HCT116 (cell line): ENCODE results near the gene GNA12. TPM values are rescaled to one million over a fixed set of nuclear protein-coding genes. Genes with fewer than 3 reads are reported as not detected.

Source experiments
- ATAC-seq: fragments of 200-7000 bp; cut with Tn5 transposase; 2 replicates; pipeline ENCODE4 v1.9.1; 2020; ENCODE audit warnings: mild to moderate bottlenecking, moderate library complexity
- BruUV-seq: library from RNA; stranded (reverse); fragments of 400-500 nt; replicated peaks from 2 replicates; lab custom pipeline; 2021; lab: Mats Ljungman, UMichigan
- CTCF ChIA-PET: fragments of 300-600 bp; sonication (Branson Sonifier 250); formaldehyde crosslinking; loops from one replicate; lab custom pipeline; 2021; ENCODE audit warnings: antibody characterized with exemption; lab: Charles Lee
- POLR2A ChIA-PET: fragments of 300-600, 350-600 bp; sonication (Branson Sonifier 250); formaldehyde crosslinking; loops from one replicate; lab custom pipeline; 2021; ENCODE audit warnings: antibody characterized with exemption; lab: Charles Lee
- RAD21 ChIA-PET, 2 experiments: fragments of 300-600 bp; sonication (Branson Sonifier 250); formaldehyde crosslinking; loops; one replicate each; lab custom pipeline; 2023; ENCODE audit warnings: low total read pairs in 2 of 2; ENCODE audit not compliant: uncharacterized antibody in 2 of 2, unreplicated experiment in 2 of 2, low non-redundant PET in 1 of 2; lab: Charles Lee
- DNase-seq: peaks from one replicate; pipeline ENCODE4 v3.0.0-alpha.2; 2010; ENCODE audit warnings: low read depth, low spot score
- H2AFZ ChIP-seq: fragments of 200-600 bp; shearing (Covaris generic), sonication (generic); 2 replicates; pipeline ENCODE4 v1.6.1; 2017; ENCODE audit warnings: low read depth, mixed run types, mixed read lengths, antibody characterized with exemption, low read length; ENCODE audit not compliant: poor library complexity, severe bottlenecking
- H3K27ac ChIP-seq: 2 replicates; pipeline ENCODE4 v1.5.1; 2012; ENCODE audit warnings: low read depth, low read length
- H3K27me3 ChIP-seq: fragments of 200-600 bp; sonication (generic); 2 replicates; pipeline ENCODE4 v1.6.1; 2016; ENCODE audit warnings: mixed run types, low read length, mixed read lengths; ENCODE audit not compliant: insufficient read depth
- H3K36me3 ChIP-seq, 2 experiments: fragments of 200-500 bp in 1 of 2; fragments of 200-600 bp in 1 of 2; sonication (Bioruptor generic) in 1 of 2; sonication (generic) in 1 of 2; 2 replicates each; pipeline versions ENCODE4 v1.5.1 to v1.6.1; 2014 to 2016; ENCODE audit warnings: low read length in 2 of 2, inconsistent platforms in 1 of 2, mixed read lengths in 1 of 2, mixed run types in 1 of 2; ENCODE audit not compliant: insufficient read depth in 2 of 2, control insufficient read depth in 1 of 2
- H3K4me1 ChIP-seq, 2 experiments: fragments of 200-600 bp in 1 of 2; sonication (generic) in 1 of 2; 2 replicates each; pipeline versions ENCODE4 v1.5.1 to v1.6.1; 2012 to 2017; ENCODE audit warnings: low read length in 2 of 2, inconsistent platforms in 1 of 2, mild to moderate bottlenecking in 1 of 2, mixed read lengths in 1 of 2, mixed run types in 1 of 2, moderate library complexity in 1 of 2; ENCODE audit not compliant: insufficient read depth in 2 of 2, control insufficient read depth in 1 of 2
- H3K4me2 ChIP-seq: fragments of 200-600 bp; sonication (generic); 2 replicates; pipeline ENCODE4 v1.6.1; 2017; ENCODE audit warnings: mixed run types, low read length, mixed read lengths
- H3K4me3 ChIP-seq, 2 experiments: fragments of 200-600 bp in 1 of 2; sonication (generic) in 1 of 2; replicated peaks in 1 of 2; 2 replicates each; pipeline ENCODE4 v1.5.1; 2011 to 2016; ENCODE audit warnings: low read length in 2 of 2, control low read depth in 1 of 2, low read depth in 1 of 2, mild to moderate bottlenecking in 1 of 2, mixed read lengths in 1 of 2, mixed run types in 1 of 2
- H3K79me2 ChIP-seq: fragments of 200-600 bp; sonication (generic); 2 replicates; pipeline ENCODE4 v1.6.1; 2017; ENCODE audit warnings: mild to moderate bottlenecking, mixed run types, low read length, moderate library complexity, mixed read lengths; ENCODE audit not compliant: insufficient read depth
- H3K9ac ChIP-seq: fragments of 200-600 bp; sonication (generic); 2 replicates; pipeline ENCODE4 v1.6.1; 2016; ENCODE audit warnings: low read length, mixed read lengths
- H3K9me2 ChIP-seq: fragments of 200-600 bp; sonication (generic), shearing (Covaris generic); 2 replicates; pipeline ENCODE4 v1.6.1; 2017; ENCODE audit warnings: mixed run types, mild to moderate bottlenecking, moderate library complexity; ENCODE audit not compliant: insufficient read depth
- H3K9me3 ChIP-seq, 2 experiments: fragments of 200-500 bp in 1 of 2; fragments of 200-600 bp in 1 of 2; sonication (Bioruptor generic) in 1 of 2; sonication (generic) in 1 of 2; 2 replicates each; pipeline ENCODE4 v1.6.1; 2014 to 2017; ENCODE audit warnings: low read length in 2 of 2, mixed read lengths in 2 of 2, inconsistent platforms in 1 of 2, low read depth in 1 of 2, mild to moderate bottlenecking in 1 of 2, mixed run types in 1 of 2, moderate library complexity in 1 of 2; ENCODE audit not compliant: control insufficient read depth in 1 of 2, insufficient read depth in 1 of 2
- H4K20me1 ChIP-seq: fragments of 200-600 bp; sonication (generic), shearing (Covaris generic); 2 replicates; pipeline ENCODE4 v1.6.1; 2017; ENCODE audit warnings: mixed run types, mild to moderate bottlenecking, moderate library complexity; ENCODE audit not compliant: insufficient read depth
- CBX3 ChIP-seq: IDR thresholded peaks from 2 replicates; pipeline ENCODE4 v1.6.1; 2012; ENCODE audit warnings: low read depth
- CEBPB ChIP-seq: IDR thresholded peaks from 2 replicates; pipeline ENCODE4 v1.6.1; 2012; ENCODE audit warnings: low read depth
- EGR1 ChIP-seq: IDR thresholded peaks from 2 replicates; pipeline ENCODE4 v1.6.1; 2012; ENCODE audit warnings: low read depth
- ELF1 ChIP-seq: IDR thresholded peaks from 2 replicates; pipeline ENCODE4 v1.6.1; 2012; ENCODE audit warnings: low read depth, borderline replicate concordance
- EZH2 ChIP-seq: fragments of 200-600 bp; sonication (generic); IDR thresholded peaks from 2 replicates; pipeline ENCODE4 v1.6.1; 2017; ENCODE audit warnings: antibody characterized with exemption, mixed run types
- EZH2phosphoT487 ChIP-seq: fragments of 200-600 bp; IDR thresholded peaks from 2 replicates; pipeline ENCODE4 v1.6.1; 2018; ENCODE audit warnings: antibody characterized with exemption, borderline replicate concordance
- FOSL1 ChIP-seq: IDR thresholded peaks from 2 replicates; pipeline ENCODE4 v1.6.1; 2012; ENCODE audit warnings: low read depth
- JUND ChIP-seq: IDR thresholded peaks from 2 replicates; pipeline ENCODE4 v1.6.1; 2012
- POLR2A ChIP-seq: IDR thresholded peaks from 2 replicates; pipeline ENCODE4 v1.7.0; 2011; ENCODE audit warnings: borderline replicate concordance; ENCODE audit not compliant: insufficient read depth, insufficient read length; ENCODE audit errors: extremely low read depth
- RAD21 ChIP-seq: IDR thresholded peaks from 2 replicates; pipeline ENCODE4 v1.6.1; 2012; ENCODE audit warnings: low read depth, mild to moderate bottlenecking
- SP1 ChIP-seq: IDR thresholded peaks from 2 replicates; pipeline ENCODE4 v1.6.1; 2012; ENCODE audit warnings: low read depth
- SRF ChIP-seq: IDR thresholded peaks from 2 replicates; pipeline ENCODE4 v1.6.1; 2012; ENCODE audit warnings: low read depth
- TCF7L2 ChIP-seq: IDR thresholded peaks from 2 replicates; pipeline ENCODE4 v1.7.0; 2011; ENCODE audit warnings: borderline replicate concordance, inconsistent platforms; ENCODE audit not compliant: insufficient read depth, insufficient read length; ENCODE audit errors: extremely low read depth
- ZFX ChIP-seq: fragments of 450-650 bp; IDR thresholded peaks from 2 replicates; pipeline ENCODE4 v1.6.1; 2017
- ZNF274 ChIP-seq: fragments of 200-500 bp; sonication (Bioruptor generic); IDR thresholded peaks from 2 replicates; pipeline ENCODE4 v1.6.1; 2014; ENCODE audit warnings: mild to moderate bottlenecking, low read depth, low read length, inconsistent platforms
- intact Hi-C: fragments of 100-400 bp; cut with micrococcal nuclease; formaldehyde crosslinking; loops from 2 replicates; pipeline ENCODE4 v1.10.0; 2022
- total RNA-seq: library from RNA; stranded (reverse); gene quantifications from one replicate; pipeline ENCODE4 v1.2.1, GENCODE V29; 2021; ENCODE audit not compliant: unreplicated experiment
- TF ChIP-seq, protein P1 (sequence below): IDR thresholded peaks from 2 replicates; pipeline ENCODE4 v1.6.1; 2012
- TF ChIP-seq, protein P2 (sequence below): IDR thresholded peaks from 2 replicates; pipeline ENCODE4 v1.6.1; 2012; ENCODE audit warnings: low read depth

GNA12 gene
- total RNA-seq, 1 experiment from 2014 or later, result 32.6 TPM

DNA sequence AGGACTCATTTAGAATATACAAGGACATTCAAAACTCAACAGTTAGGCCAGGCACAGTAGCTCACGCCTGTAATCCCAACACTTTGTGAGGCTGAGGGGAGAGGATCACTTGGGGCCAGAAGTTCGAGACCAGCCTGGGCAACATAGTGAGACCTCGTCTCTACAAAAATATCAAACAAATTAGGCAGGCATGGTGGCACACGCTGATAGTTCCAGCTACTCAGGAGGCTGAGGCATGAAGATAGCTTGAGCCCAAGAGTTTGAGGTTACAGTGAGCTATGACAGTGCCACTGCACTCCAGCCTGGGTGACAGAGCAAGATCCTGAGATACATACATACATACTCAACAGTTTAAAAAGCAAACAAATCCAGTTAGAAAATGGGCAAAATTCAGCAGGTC lies 44.9 kb downstream of the GNA12 start:
- H3K4me2 ChIP-seq, result no peak overlapping the region
- H3K27me3 ChIP-seq, result no peaks in the 10 kb centered on the region
- no peaks in the 10 kb centered on the region for H3K9me2 ChIP-seq
- H3K4me3 ChIP-seq, result no peak overlapping the region
- peaks cover 8% of the 10 kb centered on the region; the same call in 1 of the 2 replicates for H4K20me1 ChIP-seq
- H3K27ac ChIP-seq, result no peak overlapping the region
- ChIA-PET RAD21 (no interaction called here), CTCF (no interaction called here)
- peaks cover 20 to 26% of the 10 kb centered on the region in 2 experiments for H3K4me1 ChIP-seq
- no peak for ATAC-seq
- peaks cover under 1 to 2% of the 10 kb centered on the region in 2 experiments; a peak in 1 of 4 replicates for H3K36me3 ChIP-seq
- no peak for TF ChIP-seq ZFX
- TF ChIP-seq ELF1, result no peak
- TF ChIP-seq CEBPB, result no peak
- TF ChIP-seq EZH2phosphoT487, result no peak
- no peak for TF ChIP-seq EZH2
- TF ChIP-seq, protein P1, sequence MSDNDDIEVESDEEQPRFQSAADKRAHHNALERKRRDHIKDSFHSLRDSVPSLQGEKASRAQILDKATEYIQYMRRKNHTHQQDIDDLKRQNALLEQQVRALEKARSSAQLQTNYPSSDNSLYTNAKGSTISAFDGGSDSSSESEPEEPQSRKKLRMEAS, result no peak
- no peak for TF ChIP-seq RAD21
- no peak for TF ChIP-seq ZNF274
- no peak for TF ChIP-seq SRF
- TF ChIP-seq POLR2A, result no peak
- TF ChIP-seq EGR1, result no peak
- TF ChIP-seq JUND, result no peak
- TF ChIP-seq TCF7L2, result no peak
- TF ChIP-seq FOSL1, result no peak
- TF ChIP-seq CBX3, result no peak
- TF ChIP-seq, protein P2, sequence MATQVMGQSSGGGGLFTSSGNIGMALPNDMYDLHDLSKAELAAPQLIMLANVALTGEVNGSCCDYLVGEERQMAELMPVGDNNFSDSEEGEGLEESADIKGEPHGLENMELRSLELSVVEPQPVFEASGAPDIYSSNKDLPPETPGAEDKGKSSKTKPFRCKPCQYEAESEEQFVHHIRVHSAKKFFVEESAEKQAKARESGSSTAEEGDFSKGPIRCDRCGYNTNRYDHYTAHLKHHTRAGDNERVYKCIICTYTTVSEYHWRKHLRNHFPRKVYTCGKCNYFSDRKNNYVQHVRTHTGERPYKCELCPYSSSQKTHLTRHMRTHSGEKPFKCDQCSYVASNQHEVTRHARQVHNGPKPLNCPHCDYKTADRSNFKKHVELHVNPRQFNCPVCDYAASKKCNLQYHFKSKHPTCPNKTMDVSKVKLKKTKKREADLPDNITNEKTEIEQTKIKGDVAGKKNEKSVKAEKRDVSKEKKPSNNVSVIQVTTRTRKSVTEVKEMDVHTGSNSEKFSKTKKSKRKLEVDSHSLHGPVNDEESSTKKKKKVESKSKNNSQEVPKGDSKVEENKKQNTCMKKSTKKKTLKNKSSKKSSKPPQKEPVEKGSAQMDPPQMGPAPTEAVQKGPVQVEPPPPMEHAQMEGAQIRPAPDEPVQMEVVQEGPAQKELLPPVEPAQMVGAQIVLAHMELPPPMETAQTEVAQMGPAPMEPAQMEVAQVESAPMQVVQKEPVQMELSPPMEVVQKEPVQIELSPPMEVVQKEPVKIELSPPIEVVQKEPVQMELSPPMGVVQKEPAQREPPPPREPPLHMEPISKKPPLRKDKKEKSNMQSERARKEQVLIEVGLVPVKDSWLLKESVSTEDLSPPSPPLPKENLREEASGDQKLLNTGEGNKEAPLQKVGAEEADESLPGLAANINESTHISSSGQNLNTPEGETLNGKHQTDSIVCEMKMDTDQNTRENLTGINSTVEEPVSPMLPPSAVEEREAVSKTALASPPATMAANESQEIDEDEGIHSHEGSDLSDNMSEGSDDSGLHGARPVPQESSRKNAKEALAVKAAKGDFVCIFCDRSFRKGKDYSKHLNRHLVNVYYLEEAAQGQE, result no peak
- no peak for TF ChIP-seq SP1
- TF ChIP-seq, all 23 proteins: peak for 0
- no peaks in the 10 kb centered on the region for H3K9me3 ChIP-seq
- DNase-seq, result no peak
- intact Hi-C loops, result no loop called here
- H3K9ac ChIP-seq, result no peak overlapping the region
- POLR2A ChIA-PET, result interaction anchor here (0.7 kb wide), 1 partner anchor 39 kb away, joined by 3 read pairs; no protein-coding TSS in a partner anchor
- H2AFZ ChIP-seq, result no peak overlapping the region
- BruUV-seq, result no TSS peak
- peaks cover 55% of the 10 kb centered on the region for H3K79me2 ChIP-seq
